HepG2 (cell line): ENCODE results near the gene SP7. TPM values are rescaled to one million over a fixed set of nuclear protein-coding genes. Genes with fewer than 3 reads are reported as not detected.
"Not testable (repeated sequence)": the region's sequence is repeated elsewhere in the genome, so short reads cannot be mapped to it uniquely, and the experiment has no call there.

Source experiments
- ATAC-seq: fragments of 200-7000 bp; cut with Tn5 transposase; 3 replicates; pipeline ENCODE4 v1.9.1; 2020; ENCODE audit warnings: mild to moderate bottlenecking, moderate library complexity
- BruUV-seq: library from RNA; stranded (reverse); fragments of 400-500 nt; replicated peaks from 2 replicates; lab custom pipeline; 2021; lab: Mats Ljungman, UMichigan
- CTCF ChIA-PET: fragments of 300-600 bp; formaldehyde crosslinking; extraction: SDS; loops from one replicate; lab custom pipeline; 2021; ENCODE audit warnings: low total read pairs, inconsistent platforms, low intra/inter-chr PET ratio; lab: Yijun Ruan, JAX
- POLR2A ChIA-PET: fragments of 350-600 bp; sonication (Branson Sonifier 250); formaldehyde crosslinking; loops from one replicate; lab custom pipeline; 2020; ENCODE audit warnings: antibody characterized with exemption, inconsistent platforms; lab: Yijun Ruan, JAX
- DNase-seq: peaks from one replicate; pipeline ENCODE4 v3.0.0-alpha.2; 2015; ENCODE audit warnings: low spot score
- FAIRE-seq: peaks from 3 replicates; lab custom pipeline; 2011; peaks lifted over from hg19 to GRCh38; lab: Jason Lieb, UNC
- H2AFZ ChIP-seq: one replicate; pipeline ENCODE4 v1.6.1; 2011; ENCODE audit warnings: low read length, inconsistent platforms
- H3K27ac ChIP-seq: fragments of 300-600 bp; 3 replicates; pipeline ENCODE4 v1.8.0; 2011; ENCODE audit warnings: mixed run types, mild to moderate bottlenecking, mixed read lengths, low read length, inconsistent platforms; ENCODE audit not compliant: insufficient read depth; ENCODE audit errors: extremely low read length
- H3K27me3 ChIP-seq, 2 experiments: fragments of 200-600 bp in 1 of 2; 2 replicates in 1 of 2; 3 replicates in 1 of 2; pipeline versions ENCODE4 v1.6.0 to v1.8.0; 2011; ENCODE audit warnings: low read length in 2 of 2, mild to moderate bottlenecking in 2 of 2, moderate library complexity in 2 of 2, inconsistent platforms in 1 of 2; ENCODE audit not compliant: insufficient read depth in 2 of 2, control insufficient read depth in 1 of 2
- H3K36me3 ChIP-seq, 2 experiments: fragments of 200-600 bp in 1 of 2; replicated peaks in 1 of 2; 2 replicates in 1 of 2; 3 replicates in 1 of 2; pipeline versions ENCODE4 v1.5.1 to v1.8.0; 2011; ENCODE audit warnings: low read length in 2 of 2, inconsistent platforms in 1 of 2; ENCODE audit not compliant: insufficient read depth in 2 of 2, control insufficient read depth in 1 of 2
- H3K4me1 ChIP-seq: 2 replicates; pipeline ENCODE4 v1.5.1; 2012; ENCODE audit warnings: low read length, inconsistent platforms; ENCODE audit not compliant: insufficient read depth
- H3K4me2 ChIP-seq: 2 replicates; pipeline ENCODE4 v1.6.0; 2011; ENCODE audit warnings: low read depth, low read length, inconsistent platforms
- H3K4me3 ChIP-seq, 3 experiments: fragments of 200-600 bp in 1 of 3; sonication (generic), shearing (Covaris generic) in 1 of 3; replicated peaks in 1 of 3; 2 replicates each; pipeline ENCODE4 v1.5.1; 2011 to 2016; ENCODE audit warnings: low read length in 3 of 3, inconsistent platforms in 2 of 3, low read depth in 2 of 3, mild to moderate bottlenecking in 2 of 3, control low read depth in 1 of 3, mixed read lengths in 1 of 3; ENCODE audit not compliant: insufficient read depth in 1 of 3
- H3K79me2 ChIP-seq: one replicate; pipeline ENCODE4 v1.6.1; 2011; ENCODE audit warnings: low read length, inconsistent platforms; ENCODE audit not compliant: insufficient read depth
- H3K9ac ChIP-seq: 2 replicates; pipeline ENCODE4 v1.6.0; 2011; ENCODE audit warnings: mild to moderate bottlenecking, low read depth, low read length, inconsistent platforms; ENCODE audit not compliant: insufficient read depth
- H3K9me3 ChIP-seq: 2 replicates; pipeline ENCODE4 v1.5.1; 2012; ENCODE audit warnings: mild to moderate bottlenecking, low read length
- H4K20me1 ChIP-seq: 2 replicates; pipeline ENCODE4 v1.6.0; 2011; ENCODE audit warnings: inconsistent platforms, mild to moderate bottlenecking, low read length, moderate library complexity; ENCODE audit not compliant: insufficient read depth
- ADNP ChIP-seq: sonication (generic); formaldehyde crosslinking; IDR thresholded peaks from 2 replicates; pipeline ENCODE4 v1.4.0; 2020; ENCODE audit warnings: missing genetic modification reagents
- BCL6 ChIP-seq: IDR thresholded peaks from 2 replicates; pipeline ENCODE4 v1.6.1; 2016; ENCODE audit warnings: missing genetic modification reagents, missing compliant biosample characterization
- CEBPG ChIP-seq: IDR thresholded peaks from 2 replicates; pipeline ENCODE4 v1.6.1; 2016
- FOXP1 ChIP-seq, 2 experiments: fragments of 450-650 bp in 1 of 2; IDR thresholded peaks; 2 replicates each; pipeline ENCODE4 v1.6.1; 2017 to 2018; ENCODE audit warnings: antibody characterized with exemption in 1 of 2
- KDM1A ChIP-seq: IDR thresholded peaks from 2 replicates; pipeline ENCODE4 v1.6.1; 2016; ENCODE audit warnings: missing compliant biosample characterization
- ZMYM3 ChIP-seq: sonication (generic); formaldehyde crosslinking; IDR thresholded peaks from 2 replicates; pipeline ENCODE4 v1.5.1; 2020; ENCODE audit warnings: mild to moderate bottlenecking, missing genetic modification reagents
- WGBS: methylation state at CpG from one replicate; pipeline ENCODE4 v1.1.6; 2017; ENCODE audit warnings: low lambda C conversion rate; 5-methylcytosine and 5-hydroxymethylcytosine counted together
- in situ Hi-C: cut with HindIII; loops from 2 replicates; pipeline ENCODE4 v1.10.0; 2017; ENCODE audit warnings: low pct_unique_long_range_greater_than_20kb; ENCODE audit not compliant: extremely low pct_ligation_motif_present
- intact Hi-C: fragments of 100-400 bp; cut with micrococcal nuclease; formaldehyde crosslinking; loops from one replicate; pipeline ENCODE4 v1.10.0; 2022; ENCODE audit not compliant: unreplicated experiment
- polyA plus RNA-seq, 8 experiments: library from polyadenylated mRNA; depleted of rRNA in 3 of 8; stranded (reverse) in 7 of 8; unstranded in 1 of 8; fragments of >200 nt; fragmentation: Illumina TruSeq in 4 of 8; extraction: Trizol in 4 of 8; gene quantifications; 2 replicates each; pipeline versions ENCODE4 v1.2.1 to v1.2.3, GENCODE V29; 2011 to 2016; ENCODE audit warnings: low read depth in 4 of 8, missing spikeins in 1 of 8, mixed read lengths in 1 of 8; ENCODE audit not compliant: insufficient read depth in 1 of 8
- total RNA-seq, 5 experiments: library from RNA; depleted of rRNA; stranded (reverse); fragments of >200 nt; fragmentation: Illumina TruSeq; extraction: Trizol; gene quantifications; 2 replicates each; pipeline ENCODE4 v1.2.3, GENCODE V29; 2016; ENCODE audit warnings: low read depth in 1 of 5
- TF ChIP-seq, protein P1 (sequence below): sonication (generic); formaldehyde crosslinking; IDR thresholded peaks from 2 replicates; pipeline ENCODE4 v1.5.0; 2020; ENCODE audit warnings: mild to moderate bottlenecking, missing genetic modification reagents

The SP7 gene
- total and polyA plus RNA-seq, 2 of the 13 experiments (the other 11 are each of a cell fraction or from before 2014, with no cell fraction given), result not detected

DNA sequence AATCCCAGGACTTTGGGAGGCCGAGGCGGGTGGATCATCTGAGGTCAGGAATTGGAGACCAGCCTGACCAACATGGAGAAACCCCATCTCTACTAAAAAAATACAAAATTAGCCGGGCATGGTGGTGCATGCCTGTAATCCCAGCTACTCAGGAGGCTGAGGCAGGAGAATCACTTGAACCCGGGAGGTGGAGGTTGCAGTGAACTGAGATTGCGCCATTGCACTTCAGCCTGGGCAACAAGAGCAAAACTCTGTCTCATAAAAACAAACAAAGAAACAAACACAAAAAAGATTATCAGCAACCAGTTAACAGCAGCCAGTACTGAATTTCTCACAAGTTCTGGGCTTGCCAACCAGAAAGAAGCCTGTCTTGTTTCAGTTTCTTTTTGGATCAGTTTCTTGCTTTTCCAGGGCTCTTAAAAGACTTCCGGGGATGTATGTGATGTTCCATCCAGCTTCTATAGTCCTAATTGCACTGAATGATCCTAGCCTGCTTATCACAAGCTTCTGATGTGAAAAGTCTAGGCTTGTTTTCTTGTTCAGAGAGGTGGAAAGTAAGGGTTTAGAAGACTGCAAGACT lies 37.5 kb upstream of the SP7 start:
- H2AFZ ChIP-seq, result peak overlapping the region; percentile 84

More for the DNA sequence above, 37.5 kb upstream of the SP7 start:
- Histone ChIP-seq H3K27ac (peak overlapping the region; percentile 44), H3K4me2 (peak overlapping the region; percentile 42), H3K4me3 (peak overlapping the region in 1 of 3 experiments; percentile 25; a peak in 1 of 6 replicates), H3K4me1 (peaks cover 25% of the 10 kb centered on the region), H3K9ac (0 out of 2 replicates have a peak overlapping the region, but pooled peaks have one; percentile 13)
- FAIRE-seq; H3K9me3 ChIP-seq; H4K20me1 ChIP-seq; BruUV-seq; H3K27me3 ChIP-seq; H3K36me3 ChIP-seq; ATAC-seq; CTCF ChIA-PET; DNase-seq; H3K79me2 ChIP-seq; in situ Hi-C loops; intact Hi-C loops; TF ChIP-seq FOXP1 (IDR thresholded peaks at IDR 0.05): not testable (repeated sequence)
- TF ChIP-seq KDM1A, result peak; percentile 57; the same call in 1 of the 2 replicates
- TF ChIP-seq CEBPG, result peak; percentile 46; the same call in 1 of the 2 replicates
- TF ChIP-seq FOXP1 (CRISPR knock-in tag; IDR thresholded peaks at IDR 0.05), result 0 out of 2 replicates have a peak, but pooled peaks have one; percentile 7
- peak; percentile 79 for TF ChIP-seq ZMYM3 (CRISPR knock-in tag)
- TF ChIP-seq, protein P1, sequence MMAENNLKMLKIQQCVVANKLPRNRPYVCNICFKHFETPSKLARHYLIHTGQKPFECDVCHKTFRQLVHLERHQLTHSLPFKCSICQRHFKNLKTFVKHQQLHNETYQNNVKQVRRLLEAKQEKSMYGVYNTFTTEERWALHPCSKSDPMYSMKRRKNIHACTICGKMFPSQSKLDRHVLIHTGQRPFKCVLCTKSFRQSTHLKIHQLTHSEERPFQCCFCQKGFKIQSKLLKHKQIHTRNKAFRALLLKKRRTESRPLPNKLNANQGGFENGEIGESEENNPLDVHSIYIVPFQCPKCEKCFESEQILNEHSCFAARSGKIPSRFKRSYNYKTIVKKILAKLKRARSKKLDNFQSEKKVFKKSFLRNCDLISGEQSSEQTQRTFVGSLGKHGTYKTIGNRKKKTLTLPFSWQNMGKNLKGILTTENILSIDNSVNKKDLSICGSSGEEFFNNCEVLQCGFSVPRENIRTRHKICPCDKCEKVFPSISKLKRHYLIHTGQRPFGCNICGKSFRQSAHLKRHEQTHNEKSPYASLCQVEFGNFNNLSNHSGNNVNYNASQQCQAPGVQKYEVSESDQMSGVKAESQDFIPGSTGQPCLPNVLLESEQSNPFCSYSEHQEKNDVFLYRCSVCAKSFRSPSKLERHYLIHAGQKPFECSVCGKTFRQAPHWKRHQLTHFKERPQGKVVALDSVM (CRISPR knock-in tag), result peak; percentile 96
- TF ChIP-seq BCL6 (CRISPR knock-in tag), result peak; percentile 77
- TF ChIP-seq ADNP, result peak; percentile 65; the same call in 1 of the 2 replicates
- POLR2A ChIA-PET, result interaction anchor here (1.8 kb wide), 1 partner anchor 127 kb away, joined by 3 read pairs; the partner anchor contains the start of gene TARBP2
- 46% methylated on average over 6 of the region's 6 CpGs for WGBS
